Karpas-422 (cell line): ENCODE results near the gene MYZAP. TPM values are rescaled to one million over a fixed set of nuclear protein-coding genes. Genes with fewer than 3 reads are reported as not detected.

Experiments used
- DNase-seq: peaks from one replicate; pipeline ENCODE4 v3.0.0-alpha.2; 2015
- H2AFZ ChIP-seq: fragments of 200-600 bp; sonication (generic); 2 replicates; pipeline ENCODE4 v1.6.1; 2014; ENCODE audit warnings: antibody characterized with exemption, low read length, mixed read lengths
- H3K27ac ChIP-seq: fragments of 200-600 bp; sonication (generic); 2 replicates; pipeline ENCODE4 v1.5.1; 2014; ENCODE audit warnings: mild to moderate bottlenecking, low read length, moderate library complexity
- H3K27me3 ChIP-seq: fragments of 200-600 bp; sonication (generic); 2 replicates; pipeline ENCODE4 v1.6.1; 2014; ENCODE audit warnings: low read length, mixed read lengths
- H3K36me3 ChIP-seq: fragments of 200-600 bp; sonication (generic); 2 replicates; pipeline ENCODE4 v1.6.1; 2014; ENCODE audit warnings: low read length, mixed read lengths; ENCODE audit not compliant: insufficient read depth
- H3K4me1 ChIP-seq: fragments of 200-600 bp; sonication (generic); 2 replicates; pipeline ENCODE4 v1.6.1; 2014; ENCODE audit warnings: mild to moderate bottlenecking, low read length, mixed read lengths
- H3K4me2 ChIP-seq: fragments of 200-600 bp; sonication (generic); 2 replicates; pipeline ENCODE4 v1.6.1; 2014; ENCODE audit warnings: low read length, low read depth, mild to moderate bottlenecking; ENCODE audit not compliant: poor library complexity, severe bottlenecking
- H3K4me3 ChIP-seq: fragments of 200-600 bp; sonication (generic); 2 replicates; pipeline ENCODE4 v1.5.1; 2014; ENCODE audit warnings: mild to moderate bottlenecking, antibody characterized with exemption, low read length, mixed read lengths
- H3K79me2 ChIP-seq: fragments of 200-600 bp; sonication (generic); 2 replicates; pipeline ENCODE4 v1.6.1; 2014; ENCODE audit warnings: mild to moderate bottlenecking, low read length, mixed read lengths
- H3K9ac ChIP-seq: fragments of 200-600 bp; sonication (generic); 2 replicates; pipeline ENCODE4 v1.6.0; 2014; ENCODE audit warnings: low read length
- H3K9me2 ChIP-seq: fragments of 200-600 bp; sonication (generic), shearing (Covaris generic); replicated peaks from 2 replicates; pipeline ENCODE4 v1.6.0; 2014; ENCODE audit warnings: mild to moderate bottlenecking, low read length, moderate library complexity; ENCODE audit not compliant: insufficient read depth
- H3K9me3 ChIP-seq: fragments of 300-700, 200-600 bp; sonication (generic); 2 replicates; pipeline ENCODE4 v1.6.1; 2014; ENCODE audit warnings: low read length, mixed read lengths
- H4K20me1 ChIP-seq: fragments of 200-600 bp; sonication (generic); 2 replicates; pipeline ENCODE4 v1.6.1; 2014; ENCODE audit warnings: mild to moderate bottlenecking, antibody characterized with exemption, low read length, low read depth; ENCODE audit not compliant: insufficient read depth
- total RNA-seq: library from RNA; depleted of rRNA; stranded (reverse); fragments of >200 nt; shearing (Covaris generic); gene quantifications from 2 replicates; pipeline ENCODE4 v1.2.3, GENCODE V29; 2014; ENCODE audit warnings: low replicate concordance

The MYZAP gene
- total RNA-seq, 1 experiment from 2014 or later = not detected

DNA sequence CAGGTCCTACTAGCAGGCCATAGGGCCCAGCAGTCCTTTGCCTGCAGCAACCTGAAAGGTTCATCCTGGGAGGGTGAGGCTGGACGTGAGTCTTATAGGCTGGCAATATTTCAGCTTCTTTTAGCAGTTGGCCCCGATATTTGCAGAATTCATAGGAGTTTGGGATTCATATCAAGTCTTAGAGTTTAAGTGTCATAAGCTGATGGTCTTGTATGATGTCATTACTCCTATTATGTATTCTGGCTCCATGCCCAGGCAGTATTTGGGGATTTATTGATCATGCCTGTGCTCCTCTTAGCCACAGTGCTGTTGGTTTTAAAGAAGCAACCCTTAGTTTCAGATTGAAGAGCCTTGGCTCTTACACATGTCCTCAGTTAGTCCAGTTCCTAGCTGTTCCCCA lies 73.5 kb downstream of the MYZAP start:
- H3K36me3 ChIP-seq = no peaks in the 10 kb centered on the region
- no peak overlapping the region for H3K4me3 ChIP-seq
- H3K79me2 ChIP-seq = no peaks in the 10 kb centered on the region
- H3K9ac ChIP-seq = no peak overlapping the region
- no peak overlapping the region for H3K4me2 ChIP-seq
- H3K4me1 ChIP-seq = no peaks in the 10 kb centered on the region
- no peak overlapping the region for H3K27ac ChIP-seq
- no peak overlapping the region for H2AFZ ChIP-seq
- no peaks in the 10 kb centered on the region for H3K27me3 ChIP-seq
- no peaks in the 10 kb centered on the region for H4K20me1 ChIP-seq
- H3K9me3 ChIP-seq = no peaks in the 10 kb centered on the region
- H3K9me2 ChIP-seq = no peaks in the 10 kb centered on the region
- DNase-seq = no peak

DNA sequence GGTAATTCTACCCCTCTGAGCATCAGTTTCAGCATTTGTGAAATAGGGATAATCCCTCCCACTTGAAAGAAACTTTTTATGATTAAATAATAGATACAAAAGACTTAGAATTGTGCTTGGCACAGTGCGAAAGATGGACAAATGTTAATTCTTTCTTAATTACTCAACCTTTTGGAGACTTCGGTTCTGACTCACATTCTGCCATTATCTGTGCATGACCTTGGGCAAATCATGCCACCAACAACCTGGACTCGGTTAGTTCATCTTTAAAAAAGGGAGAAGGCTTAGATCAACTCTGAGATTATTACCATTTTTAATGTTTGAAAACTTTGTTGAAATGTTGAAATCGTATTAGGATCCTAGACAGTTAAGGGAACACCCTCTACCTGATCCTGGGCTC lies 74.2 kb downstream of the MYZAP start:
- Histone ChIP-seq H3K79me2 (no peaks in the 10 kb centered on the region), H3K27me3 (no peaks in the 10 kb centered on the region), H3K9me3 (no peaks in the 10 kb centered on the region), H2AFZ (no peak overlapping the region), H4K20me1 (no peaks in the 10 kb centered on the region), H3K4me2 (no peak overlapping the region), H3K9ac (no peak overlapping the region), H3K27ac (no peak overlapping the region), H3K4me1 (no peaks in the 10 kb centered on the region), H3K36me3 (no peaks in the 10 kb centered on the region), H3K4me3 (no peak overlapping the region), H3K9me2 (no peaks in the 10 kb centered on the region)
- no peak for DNase-seq

DNA sequence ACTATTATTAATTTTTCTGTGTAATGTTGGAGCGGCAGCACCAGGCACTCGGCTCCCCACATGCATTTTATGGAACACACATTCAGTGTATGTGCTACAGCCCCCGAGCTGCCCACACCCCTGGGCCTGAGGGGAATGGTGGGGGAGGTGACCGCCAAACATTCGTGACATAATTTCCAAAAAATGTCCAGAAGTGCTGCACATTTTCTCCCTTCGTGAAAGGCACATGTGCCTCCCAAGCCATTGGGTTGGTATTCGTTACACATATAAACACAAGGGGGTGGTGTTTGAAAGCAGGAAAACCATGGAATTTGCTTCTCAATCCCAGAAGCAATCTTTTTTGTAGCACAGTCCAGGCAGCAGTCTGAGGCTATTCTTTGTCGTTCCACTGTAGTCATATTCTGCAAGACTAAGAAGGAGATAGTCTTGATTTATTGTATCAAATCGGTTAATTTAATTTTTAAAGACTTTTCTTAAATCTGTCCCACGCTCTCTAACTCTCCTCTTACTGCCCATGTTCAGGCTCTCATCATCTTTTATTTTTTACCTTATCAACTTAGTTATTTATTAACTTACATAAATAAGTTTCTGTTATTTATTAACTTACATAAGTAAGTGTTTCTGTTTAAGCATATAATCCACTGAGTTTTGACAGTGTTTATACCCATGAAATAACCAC lies 75.6 kb downstream of the MYZAP start:
- H3K4me3 ChIP-seq = no peak overlapping the region
- no peaks in the 10 kb centered on the region for H3K27me3 ChIP-seq
- no peaks in the 10 kb centered on the region for H3K9me2 ChIP-seq
- no peak overlapping the region for H3K9ac ChIP-seq
- no peaks in the 10 kb centered on the region for H3K9me3 ChIP-seq
- H3K36me3 ChIP-seq = no peaks in the 10 kb centered on the region
- no peak for DNase-seq
- H3K79me2 ChIP-seq = no peaks in the 10 kb centered on the region
- H4K20me1 ChIP-seq = no peaks in the 10 kb centered on the region
- no peak overlapping the region for H3K27ac ChIP-seq
- no peak overlapping the region for H3K4me2 ChIP-seq
- no peak overlapping the region for H2AFZ ChIP-seq
- no peaks in the 10 kb centered on the region for H3K4me1 ChIP-seq

DNA sequence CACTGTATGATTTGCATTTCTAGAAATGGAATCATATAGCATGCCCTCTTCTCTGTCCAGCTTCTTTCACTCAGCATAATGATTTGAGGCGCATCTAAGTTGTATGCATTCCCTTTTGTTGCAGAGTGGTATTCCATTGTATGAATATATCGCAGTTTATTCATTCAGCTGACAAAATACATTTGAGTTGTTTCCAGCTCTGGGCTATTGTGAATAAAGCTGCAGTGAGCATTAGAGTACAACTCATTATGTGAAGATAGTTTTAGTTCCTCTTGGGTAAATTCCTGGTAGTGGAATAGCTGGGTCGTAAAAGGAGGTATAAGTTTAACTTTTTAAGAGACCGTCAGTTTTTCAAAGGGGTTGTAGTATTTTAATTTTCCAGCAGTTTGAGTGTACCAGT lies 76.3 kb downstream of the MYZAP start:
- no peak overlapping the region for H2AFZ ChIP-seq
- H3K9me3 ChIP-seq = no peaks in the 10 kb centered on the region
- H3K4me2 ChIP-seq = no peak overlapping the region
- H3K27me3 ChIP-seq = no peaks in the 10 kb centered on the region
- no peaks in the 10 kb centered on the region for H3K79me2 ChIP-seq
- no peak overlapping the region for H3K4me3 ChIP-seq
- no peaks in the 10 kb centered on the region for H3K36me3 ChIP-seq
- DNase-seq = no peak
- H3K9me2 ChIP-seq = no peaks in the 10 kb centered on the region
- no peaks in the 10 kb centered on the region for H3K4me1 ChIP-seq
- no peak overlapping the region for H3K9ac ChIP-seq
- H4K20me1 ChIP-seq = no peaks in the 10 kb centered on the region
- H3K27ac ChIP-seq = no peak overlapping the region

DNA sequence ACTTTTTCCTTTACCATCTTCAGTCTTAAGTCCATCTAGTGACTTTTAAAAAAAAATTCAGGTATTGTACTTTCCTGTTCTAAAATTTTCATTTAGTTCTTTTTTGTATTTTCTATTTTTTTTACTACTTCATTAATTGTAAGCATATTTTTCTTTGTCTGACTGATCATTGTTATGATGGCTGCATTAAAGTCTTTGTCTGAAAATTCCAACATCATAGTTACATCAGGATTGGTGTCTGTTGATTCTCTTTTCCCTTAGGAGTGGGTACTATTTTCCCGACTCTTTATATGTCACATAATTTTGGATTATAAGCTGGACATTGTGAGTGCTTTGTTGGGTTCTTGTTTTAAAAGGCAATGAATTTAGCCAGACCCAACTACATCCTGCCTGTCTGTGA lies 79.9 kb downstream of the MYZAP start:
- Histone ChIP-seq H3K9me2 (no peaks in the 10 kb centered on the region), H3K9me3 (no peaks in the 10 kb centered on the region), H3K9ac (no peak overlapping the region), H2AFZ (no peak overlapping the region), H3K4me3 (no peak overlapping the region), H3K4me1 (no peaks in the 10 kb centered on the region), H3K36me3 (no peaks in the 10 kb centered on the region), H3K4me2 (no peak overlapping the region), H3K27me3 (no peaks in the 10 kb centered on the region), H3K27ac (no peak overlapping the region), H3K79me2 (no peaks in the 10 kb centered on the region), H4K20me1 (no peaks in the 10 kb centered on the region)
- no peak for DNase-seq

DNA sequence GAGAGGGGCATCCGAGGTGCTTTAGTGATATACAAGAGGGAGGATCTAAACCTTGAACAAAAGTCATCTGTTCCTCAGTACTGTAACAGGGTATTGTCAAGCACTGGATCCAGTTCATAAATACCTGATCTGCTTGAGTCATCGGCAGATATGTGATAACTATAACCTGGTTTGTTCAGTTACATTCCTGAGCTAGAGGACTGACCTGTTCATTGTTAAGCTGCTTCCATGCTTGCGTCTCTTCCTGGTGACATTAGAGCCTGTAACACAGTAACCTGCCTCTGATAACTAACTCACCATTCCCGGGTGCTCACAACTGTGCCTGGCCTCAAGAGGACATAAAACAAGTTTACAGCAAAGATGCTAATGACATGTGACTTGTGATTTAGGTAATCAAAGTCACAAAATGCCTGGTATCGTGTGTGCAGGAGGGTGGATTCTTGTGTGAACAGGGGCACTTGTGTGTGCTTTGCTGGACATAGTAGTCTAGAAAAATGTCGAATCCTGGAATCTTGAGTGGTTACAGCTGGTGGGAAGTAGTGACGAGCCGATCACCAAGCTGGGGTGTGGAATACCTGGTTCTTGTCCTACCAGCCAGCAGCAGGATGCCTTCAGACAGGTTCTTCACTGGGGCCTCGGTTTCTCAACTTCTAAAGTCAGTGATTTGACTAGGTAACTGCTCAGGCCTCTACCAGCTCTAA lies 83.9 kb downstream of the MYZAP start:
- no peak overlapping the region for H3K4me2 ChIP-seq
- no peak for DNase-seq
- no peak overlapping the region for H3K4me3 ChIP-seq
- no peaks in the 10 kb centered on the region for H3K27me3 ChIP-seq
- no peaks in the 10 kb centered on the region for H3K79me2 ChIP-seq
- H3K9ac ChIP-seq = no peak overlapping the region
- no peaks in the 10 kb centered on the region for H3K36me3 ChIP-seq
- no peaks in the 10 kb centered on the region for H3K9me3 ChIP-seq
- no peak overlapping the region for H2AFZ ChIP-seq
- no peaks in the 10 kb centered on the region for H3K9me2 ChIP-seq
- H3K27ac ChIP-seq = no peak overlapping the region
- H3K4me1 ChIP-seq = no peaks in the 10 kb centered on the region
- no peaks in the 10 kb centered on the region for H4K20me1 ChIP-seq

DNA sequence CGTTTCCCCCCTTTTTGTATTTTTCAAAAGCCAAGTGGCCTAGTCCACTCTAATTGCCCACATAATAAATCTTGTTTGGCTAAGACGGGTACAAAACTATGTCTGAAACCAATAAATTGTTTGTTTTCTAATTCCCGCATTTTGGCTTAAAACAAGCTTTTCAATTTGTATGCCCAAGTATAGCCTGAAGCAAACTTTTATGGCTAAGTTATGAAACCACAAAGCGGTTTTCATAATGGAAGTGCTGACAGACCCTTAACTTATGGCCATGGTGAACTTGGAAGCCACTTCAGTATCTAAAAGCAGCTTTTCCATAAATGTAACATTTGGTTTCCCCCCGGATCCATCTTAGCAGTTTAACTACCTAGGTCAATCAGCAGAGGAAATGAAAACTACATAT lies 84.9 kb downstream of the MYZAP start:
- Histone ChIP-seq H3K9me3 (no peaks in the 10 kb centered on the region), H3K27ac (no peak overlapping the region), H3K36me3 (no peaks in the 10 kb centered on the region), H3K9me2 (no peaks in the 10 kb centered on the region), H3K79me2 (no peaks in the 10 kb centered on the region), H3K4me1 (no peaks in the 10 kb centered on the region), H3K27me3 (no peaks in the 10 kb centered on the region), H3K4me2 (no peak overlapping the region), H4K20me1 (no peaks in the 10 kb centered on the region), H2AFZ (no peak overlapping the region), H3K9ac (no peak overlapping the region), H3K4me3 (no peak overlapping the region)
- no peak for DNase-seq

DNA sequence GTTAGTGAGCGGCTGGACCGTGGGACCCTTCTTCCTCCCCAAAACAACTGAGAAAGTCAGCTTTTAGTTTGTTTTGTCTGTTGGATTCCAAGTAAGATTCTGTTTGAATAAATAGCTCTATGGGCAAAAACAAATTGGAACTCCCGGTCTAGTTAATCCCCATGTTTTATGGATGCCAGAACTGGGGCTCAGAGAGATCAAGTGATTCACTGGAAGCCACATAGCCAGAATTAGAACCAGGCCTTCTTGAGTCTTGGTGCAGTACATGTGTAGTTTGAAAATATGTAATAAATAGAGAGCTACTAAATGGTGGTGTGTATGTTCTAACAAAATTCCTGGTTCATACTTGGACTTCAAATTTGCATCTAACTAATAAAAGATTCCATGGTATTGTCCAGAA lies 85.5 kb downstream of the MYZAP start:
- Histone ChIP-seq H4K20me1 (no peaks in the 10 kb centered on the region), H3K9me2 (no peaks in the 10 kb centered on the region), H3K9me3 (no peaks in the 10 kb centered on the region), H3K9ac (no peak overlapping the region), H3K36me3 (no peaks in the 10 kb centered on the region), H3K4me2 (no peak overlapping the region), H3K79me2 (no peaks in the 10 kb centered on the region), H3K4me1 (no peaks in the 10 kb centered on the region), H3K27me3 (no peaks in the 10 kb centered on the region), H3K4me3 (no peak overlapping the region), H2AFZ (no peak overlapping the region), H3K27ac (no peak overlapping the region)
- DNase-seq = no peak
